ENCODE measurements around the gene RPS19.

Gene RPS19

DNA sequence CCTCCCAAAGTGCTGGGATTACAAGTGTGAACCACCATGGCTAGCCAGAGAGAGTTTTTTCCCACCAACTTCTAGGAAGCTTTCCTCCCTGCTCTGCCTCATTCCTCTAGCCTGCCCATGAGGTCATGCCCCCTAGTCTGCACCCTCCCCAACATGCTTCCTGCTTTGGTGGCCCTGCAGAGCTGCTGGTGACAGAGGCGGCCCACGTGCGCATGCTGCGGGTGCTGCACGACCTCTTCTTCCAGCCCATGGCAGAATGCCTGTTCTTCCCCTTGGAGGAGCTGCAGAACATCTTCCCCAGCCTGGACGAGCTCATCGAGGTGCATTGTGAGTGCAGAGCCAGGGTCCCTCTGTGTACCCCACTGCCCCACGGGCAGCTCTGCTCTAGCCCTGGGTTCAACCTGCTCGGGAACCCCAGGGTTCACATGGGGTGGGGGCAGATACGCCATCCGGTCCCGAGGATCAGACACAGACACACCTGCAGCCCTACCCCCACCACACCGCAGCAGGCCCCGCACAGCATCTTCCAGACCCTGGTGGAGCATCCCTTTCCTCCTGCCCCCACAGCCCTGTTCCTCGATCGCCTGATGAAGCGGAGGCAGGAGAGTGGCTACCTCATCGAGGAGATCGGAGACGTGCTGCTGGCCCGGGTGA lies 41.8 kb downstream of the RPS19 start:
- H3K4me3 Mint-ChIP-seq = no peak overlapping the region

DNA sequence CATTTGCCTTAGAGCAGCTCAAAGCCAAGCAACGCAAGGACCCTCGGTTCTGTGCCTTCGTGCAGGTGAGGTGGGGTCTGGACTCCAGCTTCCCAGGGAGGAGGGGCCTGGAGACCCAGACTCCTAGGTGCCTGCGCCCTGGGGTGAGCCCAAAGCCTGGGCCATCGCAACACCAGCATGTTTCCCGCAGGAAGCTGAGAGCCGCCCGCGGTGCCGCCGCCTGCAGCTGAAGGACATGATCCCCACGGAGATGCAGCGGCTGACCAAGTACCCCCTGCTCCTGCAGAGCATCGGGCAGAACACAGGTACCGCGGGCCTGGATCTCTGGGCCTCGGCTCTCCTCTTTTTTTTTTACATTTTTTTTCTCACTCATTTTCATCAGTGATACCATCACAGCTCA lies 42.5 kb downstream of the RPS19 start:
- no peaks in the 10 kb centered on the region for H3K27me3 Mint-ChIP-seq (ENCODE audit: low read depth, poor library complexity)
- TF ChIP-seq, protein P1, sequence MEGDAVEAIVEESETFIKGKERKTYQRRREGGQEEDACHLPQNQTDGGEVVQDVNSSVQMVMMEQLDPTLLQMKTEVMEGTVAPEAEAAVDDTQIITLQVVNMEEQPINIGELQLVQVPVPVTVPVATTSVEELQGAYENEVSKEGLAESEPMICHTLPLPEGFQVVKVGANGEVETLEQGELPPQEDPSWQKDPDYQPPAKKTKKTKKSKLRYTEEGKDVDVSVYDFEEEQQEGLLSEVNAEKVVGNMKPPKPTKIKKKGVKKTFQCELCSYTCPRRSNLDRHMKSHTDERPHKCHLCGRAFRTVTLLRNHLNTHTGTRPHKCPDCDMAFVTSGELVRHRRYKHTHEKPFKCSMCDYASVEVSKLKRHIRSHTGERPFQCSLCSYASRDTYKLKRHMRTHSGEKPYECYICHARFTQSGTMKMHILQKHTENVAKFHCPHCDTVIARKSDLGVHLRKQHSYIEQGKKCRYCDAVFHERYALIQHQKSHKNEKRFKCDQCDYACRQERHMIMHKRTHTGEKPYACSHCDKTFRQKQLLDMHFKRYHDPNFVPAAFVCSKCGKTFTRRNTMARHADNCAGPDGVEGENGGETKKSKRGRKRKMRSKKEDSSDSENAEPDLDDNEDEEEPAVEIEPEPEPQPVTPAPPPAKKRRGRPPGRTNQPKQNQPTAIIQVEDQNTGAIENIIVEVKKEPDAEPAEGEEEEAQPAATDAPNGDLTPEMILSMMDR (IDR thresholded peaks at IDR 0.05) = no peak
- peaks cover 57% of the 10 kb centered on the region for H3K36me3 Mint-ChIP-seq (ENCODE audit: low read depth)
- H3K4me1 Mint-ChIP-seq = peaks cover 41% of the 10 kb centered on the region
- no peak overlapping the region for H3K4me3 Mint-ChIP-seq
- no peaks in the 10 kb centered on the region for H3K9me3 Mint-ChIP-seq
- no peak for DNase-seq
- H3K27ac Mint-ChIP-seq = peak overlapping the region; percentile 77

More for the DNA sequence above, 41.8 kb downstream of the RPS19 start:
- Mint-ChIP-seq H3K36me3 (ENCODE audit: low read depth) (peaks cover 57% of the 10 kb centered on the region), H3K4me1 (peaks cover 43% of the 10 kb centered on the region), H3K27me3 (ENCODE audit: low read depth, poor library complexity) (no peaks in the 10 kb centered on the region), H3K9me3 (no peaks in the 10 kb centered on the region), H3K27ac (no peak overlapping the region)
- DNase-seq = no peak
- TF ChIP-seq, protein P1 (IDR thresholded peaks at IDR 0.05) = no peak

DNA sequence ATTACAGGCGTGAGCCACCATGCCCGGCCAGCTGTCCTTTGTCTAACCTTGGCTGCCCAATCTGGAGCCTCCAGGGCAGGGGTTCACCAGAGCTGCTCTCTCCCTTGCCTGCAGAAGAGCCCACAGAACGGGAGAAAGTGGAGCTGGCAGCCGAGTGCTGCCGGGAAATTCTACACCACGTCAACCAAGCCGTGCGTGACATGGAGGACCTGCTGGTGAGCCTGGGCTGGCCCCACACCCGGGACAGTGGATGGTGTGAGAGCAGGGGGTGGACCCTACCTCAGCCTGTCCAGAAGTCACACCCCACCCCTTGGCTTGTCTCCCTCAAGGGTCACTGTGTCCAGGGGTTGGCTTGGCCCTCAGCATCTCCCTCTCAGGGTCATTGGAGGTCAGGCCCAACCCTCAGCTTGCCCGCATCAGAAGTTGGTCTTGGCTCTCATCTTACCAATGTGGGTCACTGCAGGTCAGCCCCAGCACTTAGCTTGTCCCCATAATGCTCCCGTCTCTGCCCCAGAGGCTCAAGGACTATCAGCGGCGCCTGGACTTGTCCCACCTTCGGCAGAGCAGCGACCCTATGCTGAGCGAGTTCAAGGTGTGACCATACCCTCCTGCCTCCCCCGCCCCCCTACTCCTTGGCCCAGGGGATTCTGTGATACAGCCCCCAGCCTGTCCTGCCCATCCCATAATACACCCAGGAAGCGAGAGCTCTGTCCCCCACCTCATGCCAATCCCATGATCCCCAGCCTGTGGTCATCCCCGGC lies 43.3 kb downstream of the RPS19 start:
- H3K36me3 Mint-ChIP-seq (ENCODE audit: low read depth) = peaks cover 50% of the 10 kb centered on the region
- H3K9me3 Mint-ChIP-seq = no peaks in the 10 kb centered on the region
- peaks cover 33% of the 10 kb centered on the region for H3K4me1 Mint-ChIP-seq
- no peak overlapping the region for H3K4me3 Mint-ChIP-seq
- no peaks in the 10 kb centered on the region for H3K27me3 Mint-ChIP-seq (ENCODE audit: low read depth, poor library complexity)
- TF ChIP-seq, protein P1 (IDR thresholded peaks at IDR 0.05) = no peak
- H3K27ac Mint-ChIP-seq = peak overlapping the region; percentile 93
- peak; percentile 48 for DNase-seq

DNA sequence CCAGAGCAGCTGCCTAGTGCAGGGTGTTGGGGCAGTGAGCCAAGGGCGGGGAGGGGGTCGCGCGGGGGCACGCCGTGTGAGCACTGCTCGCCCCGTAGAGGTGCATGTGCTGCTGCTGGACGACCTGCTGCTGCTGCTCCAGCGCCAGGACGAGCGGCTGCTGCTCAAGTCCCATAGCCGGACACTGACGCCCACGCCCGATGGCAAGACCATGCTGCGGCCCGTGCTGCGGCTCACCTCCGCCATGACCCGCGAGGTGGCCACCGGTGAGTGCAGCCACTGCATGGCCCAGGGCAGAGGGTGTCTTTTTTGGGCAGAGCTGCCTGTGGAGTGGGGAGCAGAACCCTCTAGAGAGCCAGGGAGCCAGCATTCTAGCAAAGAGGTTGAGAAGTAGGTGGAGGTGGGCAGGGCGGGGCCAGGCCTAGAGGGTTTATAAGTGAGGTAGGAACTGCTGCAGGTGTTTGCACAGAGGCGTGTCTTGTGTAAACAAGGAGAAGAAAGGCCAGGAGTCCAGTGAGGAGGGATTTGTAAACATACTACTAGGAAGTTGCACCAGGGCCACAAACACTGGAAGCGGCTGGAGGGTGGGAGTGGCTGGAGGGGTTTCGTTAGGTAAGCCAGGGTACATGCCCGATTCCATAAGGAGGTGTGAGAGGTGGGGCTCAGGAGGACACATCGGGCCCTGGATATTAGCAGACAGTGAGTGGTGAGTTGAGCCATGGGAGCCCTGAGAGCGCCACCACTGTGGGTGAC lies 44.2 kb downstream of the RPS19 start:
- no peak overlapping the region for H3K4me3 Mint-ChIP-seq
- H3K27ac Mint-ChIP-seq = peak overlapping the region; percentile 86

DNA sequence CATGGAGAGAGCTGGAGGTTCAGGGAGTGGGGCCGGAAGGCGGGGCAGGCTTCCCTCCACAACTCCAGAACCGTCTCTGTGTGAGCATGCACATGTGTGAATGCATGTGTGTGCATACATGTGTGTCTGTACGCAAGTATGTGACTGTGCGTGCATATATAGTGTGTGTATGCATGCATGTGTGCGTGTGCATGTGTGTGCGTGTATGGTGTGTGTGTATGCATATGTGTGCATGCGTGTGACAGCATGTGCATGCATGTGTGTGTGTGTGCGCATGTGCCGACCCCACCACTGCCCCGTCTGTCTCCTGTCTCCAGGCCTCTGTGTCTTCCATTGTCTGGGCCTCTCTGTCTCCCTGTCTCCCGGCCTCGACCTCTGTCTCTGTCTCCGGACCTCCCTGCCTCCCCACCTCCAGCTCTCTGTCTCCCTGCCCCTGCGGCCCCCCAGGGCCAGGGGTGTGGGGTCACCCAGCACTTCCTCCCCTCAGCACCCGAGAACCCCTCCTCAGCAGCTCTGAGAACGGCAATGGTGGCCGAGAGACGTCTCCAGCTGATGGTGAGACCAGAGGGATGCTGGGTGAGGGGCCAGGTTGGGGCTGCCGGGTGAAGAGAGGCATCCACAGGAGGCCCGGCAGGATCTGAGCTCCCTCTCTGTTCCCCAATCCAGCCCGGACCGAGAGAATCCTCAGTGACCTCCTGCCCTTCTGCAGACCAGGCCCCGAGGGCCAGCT lies 45.4 kb downstream of the RPS19 start:
- TF ChIP-seq, protein P1 (IDR thresholded peaks at IDR 0.05) = no peak
- Mint-ChIP-seq H3K9me3 (no peaks in the 10 kb centered on the region), H3K4me1 (peaks cover 33% of the 10 kb centered on the region), H3K36me3 (ENCODE audit: low read depth) (peaks cover 34% of the 10 kb centered on the region), H3K27ac (peak overlapping the region; percentile 82), H3K27me3 (ENCODE audit: low read depth, poor library complexity) (no peaks in the 10 kb centered on the region), H3K4me3 (no peak overlapping the region)
- DNase-seq = no peak

More for the DNA sequence above, 44.2 kb downstream of the RPS19 start:
- H3K27me3 Mint-ChIP-seq (ENCODE audit: low read depth, poor library complexity) = no peaks in the 10 kb centered on the region
- no peak for DNase-seq
- H3K4me1 Mint-ChIP-seq = peaks cover 33% of the 10 kb centered on the region
- H3K9me3 Mint-ChIP-seq = no peaks in the 10 kb centered on the region
- peaks cover 41% of the 10 kb centered on the region for H3K36me3 Mint-ChIP-seq (ENCODE audit: low read depth)
- TF ChIP-seq, protein P1 (IDR thresholded peaks at IDR 0.05) = no peak
